Glutamatergic neuron (in vitro differentiated cells): ENCODE measurements around the gene AFF4. TPM values are rescaled to one million over a fixed set of nuclear protein-coding genes. Genes with fewer than 3 reads are reported as not detected.

ENCODE experiments used
- DNase-seq: peaks from one replicate; pipeline ENCODE4 v3.0.0; 2022
- H3K27ac Mint-ChIP-seq: one replicate; pipeline ENCODE4 v1.8.0; 2020; ENCODE audit warnings: mild to moderate bottlenecking, mixed read lengths, inconsistent platforms; ENCODE audit not compliant: unreplicated experiment
- H3K27me3 Mint-ChIP-seq: one replicate; pipeline ENCODE4 v1.8.0; 2020; ENCODE audit warnings: mild to moderate bottlenecking, moderate library complexity, mixed read lengths, inconsistent platforms; ENCODE audit not compliant: unreplicated experiment
- H3K36me3 Mint-ChIP-seq: one replicate; pipeline ENCODE4 v1.8.0; 2020; ENCODE audit warnings: mild to moderate bottlenecking, mixed read lengths, inconsistent platforms; ENCODE audit not compliant: unreplicated experiment
- H3K4me1 Mint-ChIP-seq: one replicate; pipeline ENCODE4 v1.8.0; 2020; ENCODE audit warnings: mild to moderate bottlenecking, low read depth, mixed read lengths, inconsistent platforms; ENCODE audit not compliant: unreplicated experiment
- H3K4me3 Mint-ChIP-seq: one replicate; pipeline ENCODE4 v1.8.0; 2020; ENCODE audit warnings: mild to moderate bottlenecking, mixed read lengths, inconsistent platforms; ENCODE audit not compliant: unreplicated experiment
- H3K9me3 Mint-ChIP-seq: one replicate; pipeline ENCODE4 v1.8.0; 2020; ENCODE audit warnings: mild to moderate bottlenecking, moderate library complexity, mixed read lengths, inconsistent platforms; ENCODE audit not compliant: unreplicated experiment
- CTCF ChIP-seq: fragments of 200-600 bp; sonication (generic); IDR thresholded peaks from one replicate; pipeline ENCODE4 v1.5.0; 2021; ENCODE audit not compliant: partially characterized antibody, unreplicated experiment
- total RNA-seq: library from RNA; stranded (reverse); fragmentation: NEBNext Ultra II Directional; extraction: Animal tissue kit (Norgen Biotek cat#: 25700); gene quantifications from one replicate; pipeline ENCODE4 v1.2.1, GENCODE V29; 2021; ENCODE audit not compliant: unreplicated experiment

Gene AFF4
- total RNA-seq, 1 donor from 2014 or later, result 135 TPM

GRCh38 chr5:132827943-132828673, 135.3 kb downstream of the AFF4 start:
- Mint-ChIP-seq H3K36me3 (no peaks in the 10 kb centered on the region), H3K4me1 (no peaks in the 10 kb centered on the region), H3K27ac (no peak overlapping the region), H3K4me3 (no peak overlapping the region), H3K27me3 (peaks cover 32% of the 10 kb centered on the region), H3K9me3 (peaks cover 8% of the 10 kb centered on the region)
- no peak for DNase-seq
- TF ChIP-seq CTCF, result no peak

GRCh38 chr5:132826424-132827082, 136.9 kb downstream of the AFF4 start:
- Mint-ChIP-seq H3K36me3 (no peaks in the 10 kb centered on the region), H3K4me3 (no peak overlapping the region), H3K27me3 (peaks cover 35% of the 10 kb centered on the region), H3K27ac (no peak overlapping the region), H3K9me3 (peaks cover 8% of the 10 kb centered on the region), H3K4me1 (no peaks in the 10 kb centered on the region)
- no peak for TF ChIP-seq CTCF
- no peak for DNase-seq

GRCh38 chr5:132825834-132826391, 137.5 kb downstream of the AFF4 start:
- Mint-ChIP-seq H3K9me3 (peaks cover 6% of the 10 kb centered on the region), H3K4me1 (no peaks in the 10 kb centered on the region), H3K4me3 (no peak overlapping the region), H3K27ac (no peak overlapping the region), H3K36me3 (no peaks in the 10 kb centered on the region), H3K27me3 (peaks cover 30% of the 10 kb centered on the region)
- no peak for TF ChIP-seq CTCF
- DNase-seq, result no peak

Other genes starting within 250 kb of the AFF4 start
- gene KIF3A, start 226.1 kb downstream of the AFF4 start, total RNA-seq, result 42.4 TPM
- gene CCNI2, start 216.2 kb downstream of the AFF4 start, total RNA-seq, result 0.17 TPM
- gene SEPTIN8, start 186.4 kb downstream of the AFF4 start, total RNA-seq, result 26.9 TPM
- gene SOWAHA, start 150.3 kb downstream of the AFF4 start, total RNA-seq, result 0.12 TPM
- gene SHROOM1, start 133.0 kb downstream of the AFF4 start, total RNA-seq, result 5.1 TPM
- gene GDF9, start 97.2 kb downstream of the AFF4 start, total RNA-seq, result 0.69 TPM
- 163 TPM for gene UQCRQ, start 97.0 kb downstream of the AFF4 start, total RNA-seq
- gene LEAP2, start 90.0 kb downstream of the AFF4 start, total RNA-seq, result 2.5 TPM
- gene ZCCHC10, start 62.9 kb upstream of the AFF4 start, total RNA-seq, result 26.1 TPM
- 96.6 TPM for gene HSPA4, start 88.4 kb upstream of the AFF4 start, total RNA-seq